HEK293T (cell line): ENCODE data around the gene FAM135A.

Source experiments
- CTCF ChIA-PET: fragments of 350-600 bp; formaldehyde crosslinking; extraction: SDS; loops from one replicate; lab custom pipeline; 2021; ENCODE audit warnings: antibody characterized with exemption, inconsistent platforms; lab: Yijun Ruan, JAX
- POLR2A ChIA-PET: fragments of 350-600 bp; formaldehyde crosslinking; extraction: SDS; loops from one replicate; lab custom pipeline; 2020; ENCODE audit warnings: antibody characterized with exemption, inconsistent platforms; lab: Yijun Ruan, JAX
- DNase-seq: peaks from one replicate; pipeline ENCODE4 v3.0.0; 2012; ENCODE audit warnings: mixed read lengths; ENCODE audit errors: extremely low spot score
- ARNT ChIP-seq: fragments of 450-650 bp; IDR thresholded peaks from 2 replicates; pipeline ENCODE4 v1.6.1; 2017; ENCODE audit warnings: mild to moderate bottlenecking
- BHLHE40 ChIP-seq: fragments of 450-650 bp; IDR thresholded peaks from 2 replicates; pipeline ENCODE4 v1.6.1; 2016; ENCODE audit warnings: mild to moderate bottlenecking, moderate library complexity, borderline replicate concordance
- CTBP1 ChIP-seq: fragments of 450-650 bp; IDR thresholded peaks from 2 replicates; pipeline ENCODE4 v1.6.1; 2016; ENCODE audit warnings: borderline replicate concordance
- ELF4 ChIP-seq: fragments of 450-650 bp; IDR thresholded peaks from 2 replicates; pipeline ENCODE4 v1.6.1; 2017; ENCODE audit warnings: antibody characterized with exemption
- FOXA1 ChIP-seq: fragments of 450-650 bp; IDR thresholded peaks from 2 replicates; pipeline ENCODE4 v1.6.1; 2016; ENCODE audit warnings: mild to moderate bottlenecking
- FOXK2 ChIP-seq: fragments of 450-650 bp; IDR thresholded peaks from 2 replicates; pipeline ENCODE4 v1.6.1; 2016; ENCODE audit warnings: mild to moderate bottlenecking
- FOXM1 ChIP-seq: fragments of 450-650 bp; IDR thresholded peaks from 2 replicates; pipeline ENCODE4 v1.6.1; 2017; ENCODE audit warnings: mild to moderate bottlenecking, borderline replicate concordance
- HDGF ChIP-seq: fragments of 450-650 bp; IDR thresholded peaks from 2 replicates; pipeline ENCODE4 v1.6.1; 2017; ENCODE audit warnings: antibody characterized with exemption, borderline replicate concordance
- L3MBTL2 ChIP-seq: fragments of 450-650 bp; conservative IDR thresholded peaks from 2 replicates; pipeline ENCODE4 v1.6.1; 2016; ENCODE audit warnings: mild to moderate bottlenecking
- LEF1 ChIP-seq: fragments of 450-650 bp; IDR thresholded peaks from 2 replicates; pipeline ENCODE4 v1.6.1; 2017; ENCODE audit warnings: mild to moderate bottlenecking, borderline replicate concordance
- NFRKB ChIP-seq: fragments of 450-650 bp; IDR thresholded peaks from 2 replicates; pipeline ENCODE4 v1.6.1; 2016; ENCODE audit warnings: mild to moderate bottlenecking, moderate library complexity
- PKNOX1 ChIP-seq: fragments of 450-650 bp; IDR thresholded peaks from 2 replicates; pipeline ENCODE4 v1.6.1; 2016
- SP1 ChIP-seq: fragments of 450-650 bp; IDR thresholded peaks from 2 replicates; pipeline ENCODE4 v1.6.1; 2017
- SUZ12 ChIP-seq: fragments of 450-650 bp; IDR thresholded peaks from 2 replicates; pipeline ENCODE4 v1.6.1; 2016; ENCODE audit warnings: mild to moderate bottlenecking
- TARDBP ChIP-seq: fragments of 450-650 bp; IDR thresholded peaks from 2 replicates; pipeline ENCODE4 v1.6.1; 2016
- ZNF384 ChIP-seq: fragments of 450-650 bp; IDR thresholded peaks from 2 replicates; pipeline ENCODE4 v1.6.1; 2016

FAM135A gene

GRCh38 chr6:70380252-70380651 is 33.1 kb upstream of the FAM135A start:
- TF ChIP-seq PKNOX1: no peak
- no peak for TF ChIP-seq SP1
- TF ChIP-seq SUZ12: no peak
- TF ChIP-seq HDGF: no peak
- TF ChIP-seq BHLHE40: no peak
- TF ChIP-seq NFRKB: no peak
- TF ChIP-seq LEF1: no peak
- no peak for TF ChIP-seq ZNF384
- TF ChIP-seq FOXA1: no peak
- ChIA-PET POLR2A (no interaction called here), CTCF (interaction anchor here (1.6 to 1.8 kb wide), 2 partner anchors 9 to 12 kb away, joined by 3 to 9 read pairs; no protein-coding TSS in a partner anchor)
- no peak for DNase-seq

- POLR2A ChIA-PET: no interaction called here
- CTCF ChIA-PET: interaction anchor here (1.6 kb wide), 1 partner anchor 10 kb away, joined by 3 read pairs; no protein-coding TSS in a partner anchor
- no peak for DNase-seq
- TF ChIP-seq CTBP1 (no peak), ELF4 (no peak), ARNT (no peak), TARDBP (no peak), PKNOX1 (no peak), HDGF (no peak), SUZ12 (no peak), SP1 (no peak), LEF1 (no peak), ZNF384 (no peak), FOXK2 (no peak), NFRKB (no peak), BHLHE40 (no peak), L3MBTL2 (no peak), FOXM1 (no peak)
These were observed 32.4 kb upstream of the FAM135A start for GRCh38 chr6:70380771-70381416.

GRCh38 chr6:70381417-70381782 is 31.9 kb upstream of the FAM135A start:
- CTCF ChIA-PET: no interaction called here

GRCh38 chr6:70385901-70386300 is 27.4 kb upstream of the FAM135A start:
- ChIA-PET CTCF (interaction anchor here (1.0 kb wide), 1 partner anchor 15 kb away, joined by 3 read pairs; no protein-coding TSS in a partner anchor), POLR2A (no interaction called here)
- TF ChIP-seq NFRKB: no peak
- no peak for TF ChIP-seq TARDBP
- no peak for TF ChIP-seq ZNF384
- TF ChIP-seq FOXK2: no peak
- TF ChIP-seq ELF4: no peak
- DNase-seq: no peak

More at GRCh38 chr6:70381417-70381782, 31.9 kb upstream of the FAM135A start:
- TF ChIP-seq LEF1 (no peak), SP1 (no peak), CTBP1 (no peak), L3MBTL2 (no peak), HDGF (no peak), BHLHE40 (no peak), FOXA1 (no peak), NFRKB (no peak), ZNF384 (no peak), FOXM1 (no peak), SUZ12 (no peak), PKNOX1 (no peak), FOXK2 (no peak), TARDBP (no peak)
- POLR2A ChIA-PET: interaction anchor here (1.5 kb wide), 1 partner anchor 32 kb away, joined by 4 read pairs; the partner anchor contains the start of gene FAM135A
- no peak for DNase-seq

- no peak for DNase-seq
- TF ChIP-seq FOXA1 (no peak), HDGF (no peak), CTBP1 (no peak), ZNF384 (no peak)
- ChIA-PET CTCF (interaction anchor here (1.0 kb wide), 1 partner anchor 19 kb away, joined by 4 read pairs; no protein-coding TSS in a partner anchor), POLR2A (interaction anchor here (0.6 to 2.4 kb wide), 3 partner anchors 24 to 585 kb away, joined by 3 to 5 read pairs (median 3); partner anchors contain the start of genes FAM135A and SDHAF4)
These were observed 24.5 kb upstream of the FAM135A start for GRCh38 chr6:70388814-70389213.

GRCh38 chr6:70389261-70389660 is 24.0 kb upstream of the FAM135A start:
- no peak for DNase-seq
- TF ChIP-seq FOXK2: no peak
- no peak for TF ChIP-seq FOXM1
- no peak for TF ChIP-seq PKNOX1
- no peak for TF ChIP-seq TARDBP
- no peak for TF ChIP-seq ARNT
- no peak for TF ChIP-seq HDGF
- TF ChIP-seq SUZ12: no peak
- no peak for TF ChIP-seq NFRKB
- no peak for TF ChIP-seq ELF4
- CTCF ChIA-PET: interaction anchor here (1.0 kb wide), 1 partner anchor 20 kb away, joined by 4 read pairs; no protein-coding TSS in a partner anchor
- POLR2A ChIA-PET: interaction anchor here (0.9 to 2.4 kb wide), 2 partner anchors 24 to 177 kb away, joined by 3 to 5 read pairs; partner anchors contain the start of genes FAM135A and SDHAF4
